Right lung (tissue), 5 donors: ENCODE measurements around the gene TOX3. TPM values are rescaled to one million over a fixed set of nuclear protein-coding genes. Genes with fewer than 3 reads are reported as not detected.

ENCODE experiments used
- DNase-seq, 2 donors: peaks; one replicate each; pipeline ENCODE4 v3.0.0-alpha.2; 2013
- polyA plus RNA-seq, 5 donors: library from polyadenylated mRNA; unstranded; fragments of 120-200 nt; gene quantifications; one replicate each; pipeline versions ENCODE4 v1.2.1 to v1.2.3, GENCODE V29; 2013; ENCODE audit warnings: inconsistent platforms in 1 of 5, low replicate concordance in 1 of 5; ENCODE audit not compliant: insufficient read length in 5 of 5, insufficient read depth in 1 of 5

Gene TOX3
- polyA plus RNA-seq, 5 donors, result 4.3 to 6.0 (median 5.1) TPM

DNA sequence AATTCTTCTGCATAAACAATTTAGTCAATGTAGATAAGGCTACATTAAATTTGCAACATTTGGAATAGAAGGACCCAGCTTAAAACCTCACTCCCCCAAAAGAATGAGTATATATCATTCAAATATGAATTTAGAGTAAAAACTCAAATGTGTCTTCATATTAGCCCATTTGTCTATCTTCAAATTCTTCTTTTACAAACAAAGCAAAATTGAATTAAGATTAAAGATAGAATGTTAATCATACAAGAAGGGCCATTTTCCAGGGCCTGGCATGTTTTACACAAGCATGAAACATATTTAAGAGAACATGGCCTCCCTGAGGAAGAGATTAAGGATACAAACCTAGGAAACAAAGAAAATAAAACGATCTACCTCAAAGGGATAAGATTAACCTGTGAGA lies 8.4 kb downstream of the TOX3 start:
- no peak for DNase-seq

DNA sequence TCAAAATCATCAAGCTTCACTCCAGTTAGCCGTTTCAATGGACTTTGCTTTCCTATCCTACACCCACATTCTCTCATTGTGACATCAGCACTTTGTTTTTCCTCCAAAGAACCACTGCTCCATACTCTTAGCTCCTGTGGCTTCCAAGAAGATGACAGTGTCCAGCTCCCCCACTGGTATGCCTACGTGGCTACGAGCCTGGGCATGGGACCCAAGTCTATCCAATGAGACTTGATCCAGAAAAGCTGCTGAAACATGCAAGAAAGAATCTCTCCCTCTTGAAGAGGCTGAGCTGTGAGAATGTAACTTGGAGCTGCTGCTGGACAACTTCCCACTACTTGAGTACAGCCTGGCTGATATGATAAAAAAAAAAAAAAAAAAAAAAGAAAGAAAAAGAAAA lies 9.4 kb downstream of the TOX3 start:
- peak in 1 of 2 donors; percentile 32 for DNase-seq

DNA sequence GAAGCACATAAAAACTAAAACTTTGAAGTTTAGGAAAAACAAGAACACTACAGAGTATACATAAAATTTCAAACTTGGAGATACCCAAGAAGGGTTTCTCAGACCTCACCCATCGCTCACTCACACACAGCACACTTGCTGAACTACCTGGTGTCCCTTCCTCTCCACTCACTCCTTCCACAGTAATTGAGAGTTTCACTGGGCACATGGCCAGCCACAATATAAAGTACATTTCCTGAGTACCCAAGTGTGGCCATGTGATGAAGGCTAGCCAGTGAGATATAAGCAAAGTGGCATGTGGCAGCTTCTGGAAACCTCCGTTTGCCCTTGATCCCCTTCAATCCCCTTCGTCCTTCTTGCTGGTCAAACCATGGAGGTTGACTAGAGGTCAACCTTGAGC lies 11.9 kb downstream of the TOX3 start:
- DNase-seq, result no peak

DNA sequence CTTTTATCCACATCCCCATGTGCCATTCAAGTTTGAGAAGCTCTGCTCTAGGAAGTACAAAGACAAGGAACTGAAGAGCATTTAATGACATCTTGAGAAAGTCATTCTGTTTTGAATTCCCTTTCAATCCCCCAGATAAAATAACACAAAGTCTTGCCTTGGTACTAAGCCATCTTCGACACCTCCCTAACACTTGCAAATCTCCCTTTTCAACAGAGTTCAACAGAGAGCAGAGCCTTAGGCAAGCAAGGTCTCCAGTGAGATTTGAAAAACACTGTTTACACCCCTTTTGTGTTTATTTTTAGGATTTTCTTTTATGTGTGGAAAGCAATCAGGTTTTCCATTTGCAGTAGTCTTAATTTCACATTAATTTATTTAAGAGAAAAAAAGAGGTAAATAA lies 13.6 kb downstream of the TOX3 start:
- DNase-seq, result no peak

DNA sequence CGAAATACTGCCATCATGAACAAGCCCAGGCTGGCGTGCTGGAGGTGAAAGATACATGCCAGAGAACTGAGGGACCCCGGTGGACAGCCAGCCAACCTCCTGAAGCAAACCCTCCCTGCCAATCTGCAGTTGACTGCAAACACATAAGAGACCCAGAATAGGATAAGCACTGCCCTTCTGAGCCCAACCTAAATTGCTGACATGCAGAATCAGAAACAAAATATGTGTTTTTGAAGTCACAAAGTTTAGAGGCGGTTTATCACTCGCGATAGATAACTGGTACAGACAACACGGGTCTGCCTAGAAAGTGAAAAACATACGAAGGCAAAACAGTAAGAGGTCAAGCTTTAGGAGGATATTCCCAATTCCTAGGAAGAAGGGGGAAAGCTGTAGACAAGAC lies 14.6 kb downstream of the TOX3 start:
- no peak for DNase-seq

DNA sequence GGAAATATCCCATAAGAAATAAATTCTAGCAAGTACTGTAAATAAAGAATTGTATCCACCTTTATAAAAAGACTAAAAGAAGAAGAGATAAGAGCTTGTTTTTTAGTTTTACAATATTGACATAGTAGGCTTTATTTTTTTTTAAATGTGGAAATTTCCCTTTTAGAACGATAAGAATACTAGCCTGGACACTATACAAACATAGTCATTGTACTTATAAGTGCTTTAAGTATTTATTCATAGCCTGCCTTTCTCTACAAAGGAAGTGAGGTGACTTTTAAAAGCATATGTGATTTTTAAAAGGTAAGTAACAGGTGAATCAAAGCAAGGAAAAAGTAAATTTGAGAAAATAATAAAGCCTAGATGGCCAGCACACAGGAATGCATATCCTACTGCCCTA lies 17.7 kb downstream of the TOX3 start:
- no peak for DNase-seq

DNA sequence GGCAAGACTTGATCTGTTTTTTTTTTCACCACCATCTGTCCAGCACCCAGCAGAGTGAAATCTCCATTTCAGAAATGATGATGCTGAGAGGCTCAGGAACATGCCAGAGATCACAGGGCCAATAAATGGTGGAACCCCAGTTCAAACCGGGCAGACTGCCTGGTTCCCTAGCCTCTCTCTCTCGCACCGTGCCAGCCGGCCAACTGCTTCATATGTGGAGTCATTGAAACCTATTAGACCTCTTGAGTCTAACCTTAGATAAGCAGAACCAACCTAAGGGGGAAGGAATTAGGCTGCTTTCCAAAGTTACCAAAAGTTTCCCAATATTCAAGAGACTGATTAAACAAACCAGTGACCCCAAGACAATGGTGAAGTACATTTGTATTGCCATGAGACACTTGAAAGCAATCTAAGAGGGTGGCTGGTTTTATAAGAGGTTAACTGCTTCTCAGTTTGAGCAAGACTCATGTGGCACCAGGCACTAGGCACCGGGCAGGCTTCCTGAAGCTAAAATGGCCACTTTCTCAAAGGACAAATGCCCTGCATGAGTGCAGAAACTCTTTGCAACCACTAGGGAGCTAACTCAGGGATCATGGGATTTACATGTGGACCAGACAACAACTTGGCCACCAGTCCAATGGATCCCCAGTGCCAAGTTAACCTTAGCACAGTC lies 18.4 kb downstream of the TOX3 start:
- DNase-seq, result peak; percentile 49 to 57

DNA sequence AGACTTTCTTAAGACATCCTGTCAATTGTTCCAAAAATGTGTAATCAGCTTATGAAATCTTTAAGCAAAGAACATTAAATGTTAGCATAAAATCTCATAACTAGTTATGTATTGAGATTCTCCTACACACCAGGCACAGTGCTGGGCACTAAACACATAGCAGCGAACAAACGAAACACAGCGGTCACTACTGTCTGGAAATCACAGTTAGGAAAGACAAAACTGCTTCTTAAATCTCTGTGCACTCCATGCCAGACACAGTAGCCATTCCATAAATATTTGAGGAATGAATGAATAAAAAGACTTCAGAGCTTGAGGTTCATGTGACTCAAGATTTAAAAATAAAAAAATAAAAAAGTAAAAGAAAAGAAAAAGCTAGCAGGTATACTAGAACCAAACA lies 20.1 kb downstream of the TOX3 start:
- DNase-seq, result no peak

DNA sequence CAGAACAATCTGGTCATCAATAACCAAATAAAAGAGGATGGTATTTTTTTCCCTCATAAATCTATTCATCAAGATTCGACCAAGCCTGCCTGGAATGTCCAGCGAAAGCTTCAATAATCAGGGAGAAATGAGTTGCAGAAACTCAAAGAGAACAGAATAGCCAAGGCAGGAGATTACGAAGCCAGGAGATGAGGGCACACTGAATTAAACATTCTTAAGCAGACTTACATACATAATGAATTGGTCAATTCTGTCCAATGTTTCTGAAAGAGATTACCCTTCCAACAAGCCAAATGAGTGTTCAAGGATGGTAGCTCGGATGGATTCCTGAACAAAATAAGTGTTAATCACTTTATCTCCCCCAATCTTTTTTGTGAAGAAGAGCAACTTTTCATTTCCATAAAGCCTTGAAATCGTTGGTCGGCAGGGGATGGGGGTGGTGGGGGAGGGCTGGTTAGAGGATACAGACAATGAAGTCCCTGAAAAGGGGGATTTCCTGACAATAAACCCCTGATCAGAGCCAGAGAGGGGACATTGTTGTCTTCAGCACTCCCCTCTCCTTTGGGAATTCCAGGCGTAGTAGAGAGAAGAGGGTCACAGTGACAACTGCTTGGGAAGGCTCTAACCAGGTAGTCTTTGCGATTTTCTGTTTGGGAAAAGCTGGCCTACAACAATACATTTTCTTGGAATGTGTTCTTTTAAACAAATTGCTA lies 20.7 kb downstream of the TOX3 start:
- DNase-seq, result no peak

DNA sequence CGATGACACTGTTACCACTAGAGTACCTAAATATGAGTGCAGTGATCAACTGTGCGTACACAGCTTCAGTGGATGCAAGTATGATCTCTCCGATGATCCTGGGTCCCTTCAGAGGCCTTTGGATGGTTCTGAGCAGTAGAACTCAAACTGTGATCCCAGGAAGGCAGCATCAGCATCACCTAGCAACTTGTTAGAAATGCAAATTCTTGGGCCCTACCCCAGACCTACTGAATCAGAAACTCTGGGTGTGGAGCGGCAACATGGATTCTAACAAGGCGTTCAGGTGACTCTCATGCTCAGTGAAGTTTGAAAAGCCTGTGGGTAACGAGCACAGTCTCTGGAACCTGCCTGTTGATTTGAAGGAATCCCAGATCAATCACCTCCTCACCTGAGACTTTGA lies 25.4 kb downstream of the TOX3 start:
- no peak for DNase-seq

DNA sequence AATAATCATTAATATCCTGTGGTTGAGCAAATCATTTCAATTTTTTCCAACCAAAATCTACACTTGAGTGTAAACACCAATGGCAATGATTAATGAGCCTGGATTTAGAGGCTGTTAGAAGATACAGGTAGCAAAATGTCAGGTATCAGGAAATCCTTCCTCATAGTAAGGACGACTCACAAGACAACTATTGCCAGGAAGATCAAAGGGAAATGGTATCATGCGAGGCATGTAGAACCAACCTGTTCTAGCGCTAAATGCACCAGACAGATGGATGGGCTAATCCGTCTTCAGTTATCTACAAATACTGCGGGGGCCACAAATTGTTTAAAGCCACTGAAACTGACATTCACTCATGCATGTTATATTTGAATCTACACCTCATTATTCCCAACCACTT lies 28.1 kb downstream of the TOX3 start:
- no peak for DNase-seq

DNA sequence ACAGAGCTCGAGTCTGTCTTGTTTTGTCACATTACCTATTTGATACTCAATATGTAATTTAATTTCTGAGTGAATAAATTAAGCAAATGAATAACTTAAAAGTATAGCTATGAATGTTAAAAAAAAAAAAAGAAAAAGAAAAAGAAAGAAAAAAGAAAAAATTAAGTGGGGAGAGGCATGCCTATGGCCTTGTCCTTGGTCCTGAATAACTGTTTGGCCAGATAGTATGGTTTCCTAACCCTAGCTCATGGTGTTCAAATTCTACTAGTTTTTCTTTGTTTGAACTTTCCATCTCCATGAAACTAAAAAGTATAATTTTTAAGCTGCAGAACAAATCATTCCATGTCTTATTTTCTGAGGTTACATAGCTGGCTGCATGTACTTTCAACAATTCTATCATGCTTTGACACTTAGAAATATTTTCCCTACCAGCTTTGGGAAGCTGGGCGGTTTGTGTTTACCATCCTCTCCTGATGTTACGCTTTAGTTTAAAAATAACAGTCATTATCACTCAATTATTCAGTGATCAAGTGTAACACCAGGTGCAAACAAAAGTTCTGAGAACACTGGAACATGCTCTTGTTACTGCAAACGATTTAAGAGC lies 31.8 kb downstream of the TOX3 start:
- DNase-seq, result no peak

DNA sequence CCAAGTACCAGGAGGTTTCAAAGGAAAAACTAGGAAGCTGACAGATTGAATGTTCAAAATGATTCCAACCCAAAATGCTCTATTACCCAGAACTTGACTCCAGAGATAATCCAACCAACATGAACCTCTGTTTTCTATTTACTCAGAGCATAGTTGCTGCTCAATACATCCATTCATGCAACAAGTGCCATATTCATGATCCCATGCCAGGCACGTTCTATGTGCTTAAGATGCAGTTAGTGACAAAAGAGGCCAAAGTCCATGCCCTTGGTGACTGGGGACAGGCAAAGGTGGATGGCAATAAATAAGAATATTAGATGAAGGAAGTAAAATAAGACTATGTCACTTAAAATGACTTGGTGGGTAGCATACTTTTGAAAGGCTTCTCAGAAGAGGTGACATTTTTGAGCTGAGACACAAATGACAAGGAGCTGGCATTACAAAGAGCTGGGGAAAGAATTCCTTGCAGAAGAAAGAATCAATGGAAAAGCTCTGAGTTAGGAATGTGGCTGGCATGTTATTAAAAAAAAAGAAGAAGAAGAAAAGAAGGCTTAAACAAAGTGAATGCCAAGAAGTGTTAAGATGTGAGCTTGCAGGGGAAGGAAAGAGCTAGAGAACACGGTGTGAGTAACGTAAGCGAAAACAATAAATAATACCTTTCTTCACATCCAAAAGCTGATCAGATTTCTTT lies 34.5 kb downstream of the TOX3 start:
- DNase-seq, result no peak

DNA sequence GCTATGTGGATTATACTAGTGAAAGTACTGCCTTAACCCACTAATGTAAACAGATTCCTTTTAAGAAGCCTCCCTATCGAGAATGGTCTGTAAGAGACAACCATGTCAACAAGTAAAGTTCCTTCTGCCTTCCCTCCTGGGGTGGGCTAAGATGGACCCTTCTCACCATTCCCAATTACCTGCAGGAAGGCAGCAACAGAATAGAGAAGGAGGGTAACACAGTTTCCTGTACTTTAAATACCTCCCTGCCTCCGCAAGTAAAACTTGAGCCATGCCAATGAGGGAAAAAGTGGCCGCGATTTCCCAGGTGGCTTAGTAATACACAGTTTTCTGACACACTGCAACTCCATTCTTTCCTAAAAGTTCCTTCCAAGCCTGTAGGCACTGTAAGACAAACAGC lies 45.2 kb downstream of the TOX3 start:
- DNase-seq, result no peak

DNA sequence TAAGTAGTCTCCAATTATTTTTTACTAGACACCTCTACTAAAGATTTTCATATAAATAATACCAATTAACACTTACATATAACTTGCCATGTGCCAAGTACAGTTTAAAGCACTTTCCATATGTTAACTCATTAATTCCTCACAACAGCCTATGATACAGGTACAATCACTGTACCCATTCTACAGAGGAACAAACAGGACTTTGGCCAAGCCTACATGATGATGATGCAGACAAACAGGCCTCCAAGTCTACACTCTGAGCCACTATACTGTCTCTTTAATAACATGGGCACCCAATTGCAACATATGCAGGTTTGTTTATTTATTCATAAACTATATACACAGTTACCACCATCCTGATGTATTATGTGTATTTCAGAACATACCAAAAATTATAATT lies 46.0 kb downstream of the TOX3 start:
- DNase-seq, result no peak

DNA sequence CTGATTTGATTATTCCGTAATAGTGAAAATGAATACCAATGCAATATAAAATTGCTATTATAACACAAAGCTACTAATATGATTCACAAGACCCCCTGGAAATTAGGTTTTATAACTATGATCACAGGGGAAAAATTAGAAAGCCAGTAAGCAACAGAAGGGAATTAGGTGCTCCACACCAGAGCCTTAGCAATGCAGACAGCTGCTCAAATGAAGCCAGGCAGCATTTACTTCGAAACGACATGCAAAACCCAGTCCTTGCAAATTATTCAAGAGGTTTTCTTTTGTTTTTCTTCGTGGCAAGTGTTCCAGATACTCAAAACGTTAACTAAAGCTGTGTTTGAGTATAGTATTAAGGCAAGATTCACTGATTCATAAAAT lies 47.9 kb downstream of the TOX3 start:
- no peak for DNase-seq

DNA sequence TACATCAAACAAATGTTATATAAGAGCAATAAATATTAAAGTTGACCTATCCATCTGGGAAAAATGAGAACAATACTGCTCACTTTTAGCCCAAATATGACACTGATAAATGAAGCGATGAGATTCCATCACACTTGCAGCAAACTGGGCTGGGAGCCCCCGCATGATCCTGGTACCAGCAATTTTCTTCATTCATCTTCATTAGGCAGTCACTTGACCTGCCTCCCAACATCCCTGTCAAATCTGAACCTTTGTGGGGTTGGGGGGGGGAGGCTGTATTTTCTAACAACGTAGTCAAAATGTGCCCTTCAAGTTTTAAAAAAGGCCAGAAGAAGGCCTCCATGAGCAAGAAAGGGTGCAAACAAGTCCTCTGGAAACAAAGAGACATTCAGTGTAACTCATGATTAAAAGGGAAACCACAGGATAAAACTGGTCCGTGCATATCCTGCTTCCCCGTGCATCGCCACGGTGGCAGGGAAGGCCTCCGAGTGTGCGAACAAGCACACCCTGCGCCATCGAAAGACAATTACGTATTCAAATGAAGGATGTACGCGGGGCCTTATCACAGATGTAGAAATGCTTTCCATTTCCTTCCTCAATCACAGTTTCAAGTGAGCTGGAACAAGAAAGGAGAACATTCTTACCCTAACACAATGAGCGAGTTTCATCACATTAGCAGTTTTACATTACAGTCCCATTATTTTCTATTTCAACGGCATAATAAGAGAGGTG lies 48.4 kb downstream of the TOX3 start:
- DNase-seq, result no peak

DNA sequence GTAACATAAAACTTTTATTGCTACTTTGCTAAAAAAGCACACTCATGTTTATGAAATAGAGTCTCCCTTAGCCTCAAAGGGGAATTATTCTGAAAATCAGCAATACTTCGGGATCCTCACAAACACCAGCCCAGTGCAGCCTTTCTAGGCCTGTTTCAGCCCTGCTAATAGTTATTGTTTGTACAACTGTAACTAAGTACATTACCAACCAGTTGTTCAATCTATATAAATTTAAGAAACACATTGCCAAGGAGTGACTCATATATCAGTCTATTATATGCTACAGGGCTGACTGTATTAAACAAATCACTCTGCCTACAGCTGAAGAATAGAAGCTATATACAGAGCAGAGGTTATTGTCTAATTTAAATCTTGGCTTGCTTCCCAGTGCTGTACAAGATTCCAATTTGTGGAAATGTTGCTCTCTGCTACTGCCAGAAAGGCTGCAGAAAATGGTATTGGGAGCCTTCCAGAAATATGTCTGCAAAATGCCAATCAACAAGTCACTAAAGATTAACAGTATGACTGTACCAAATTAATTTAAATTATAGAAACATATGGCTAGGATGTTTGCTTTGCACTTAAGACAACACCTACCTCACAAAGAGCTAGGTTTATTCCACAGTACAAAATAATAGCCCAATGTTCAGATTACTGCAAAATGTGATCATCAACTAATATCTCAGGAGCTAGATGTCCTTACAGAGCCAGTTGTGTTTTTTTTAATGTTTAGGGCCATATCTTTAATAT lies 49.7 kb downstream of the TOX3 start:
- peak; percentile 53 to 65 for DNase-seq

DNA sequence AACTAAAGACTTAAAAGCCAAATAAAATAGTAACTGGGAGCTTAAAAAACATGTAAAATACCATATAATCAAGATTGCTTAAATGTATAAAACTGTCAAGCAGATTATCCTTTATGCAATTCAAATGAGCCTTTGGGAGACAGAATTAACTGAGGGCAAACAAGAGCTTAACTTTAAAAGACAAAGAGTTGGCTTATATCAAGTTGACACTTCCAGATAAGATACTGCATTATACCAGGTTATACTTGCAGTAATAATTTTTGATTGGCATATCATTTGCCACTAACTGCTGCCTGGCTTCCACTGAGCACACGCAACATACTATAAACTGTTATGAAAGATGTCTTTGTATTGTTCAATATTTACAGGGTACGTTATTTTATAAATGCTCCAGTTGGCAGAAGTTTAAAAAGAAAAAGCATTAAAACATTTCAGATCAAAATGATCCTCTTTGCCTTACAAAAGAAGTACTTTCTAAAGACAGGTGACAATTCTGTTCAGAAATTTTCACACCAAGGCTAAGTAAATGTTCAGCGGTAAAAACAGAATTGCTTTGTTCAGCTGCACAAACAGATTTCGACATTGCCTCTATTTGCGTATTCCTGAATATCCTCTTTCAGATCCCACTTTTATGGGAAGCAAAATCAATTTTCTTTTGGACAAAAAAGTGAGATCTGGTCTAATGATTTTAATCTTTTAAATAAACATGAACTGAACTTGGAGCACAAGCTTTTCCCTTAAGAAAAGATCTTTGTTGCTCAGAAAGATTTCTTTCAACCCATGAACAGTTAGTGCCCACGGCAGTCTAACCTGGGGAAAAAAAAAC lies 50.7 kb downstream of the TOX3 start:
- no peak for DNase-seq

DNA sequence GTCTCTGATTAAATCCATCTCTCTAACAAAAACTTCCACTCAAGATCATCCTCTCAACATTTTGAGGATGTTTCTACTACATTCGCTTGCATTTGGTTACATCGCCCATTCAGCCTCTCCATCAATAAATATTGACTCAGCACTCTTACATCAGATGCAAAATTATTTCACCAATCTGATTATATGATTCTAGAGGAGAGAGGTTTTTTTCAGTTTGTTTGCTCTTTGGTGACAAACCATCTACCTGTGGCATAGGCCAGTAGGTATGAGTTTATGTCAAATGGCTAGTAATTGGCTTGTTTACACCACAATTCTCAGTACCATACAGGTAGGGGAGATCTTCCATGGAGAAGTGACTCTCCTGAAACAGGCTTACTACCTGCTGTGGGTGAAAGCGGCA lies 52.3 kb downstream of the TOX3 start:
- no peak for DNase-seq

DNA sequence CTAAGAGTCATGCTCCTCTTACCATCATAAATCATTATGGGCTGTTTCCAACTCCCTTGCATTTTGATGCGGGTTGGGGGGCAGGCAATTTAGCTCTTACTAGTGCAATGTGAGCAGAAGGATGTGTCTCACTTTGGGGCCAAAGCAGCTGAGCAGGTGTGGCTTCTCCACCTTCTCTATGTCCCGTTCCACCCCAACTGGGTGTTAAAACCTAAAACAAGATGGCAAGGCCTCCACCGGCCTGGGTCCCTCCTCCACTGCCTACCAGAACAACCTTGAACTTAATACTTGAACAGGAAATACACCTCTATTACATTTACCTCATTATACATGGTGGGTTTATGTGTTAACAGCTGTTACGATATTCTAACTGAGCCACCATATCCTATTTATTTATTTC lies 52.8 kb downstream of the TOX3 start:
- DNase-seq, result no peak
